Heart right ventricle (tissue), 16 donors: ENCODE results near the gene ZDHHC1. TPM values are rescaled to one million over a fixed set of nuclear protein-coding genes. Genes with fewer than 3 reads are reported as not detected.

Experiments
- ATAC-seq, 8 donors: fragments of 200-7000 bp; cut with Tn5 transposase; one replicate each; pipeline ENCODE4 v1.9.1; 2020; ENCODE audit warnings: mild to moderate bottlenecking in 8 of 8, moderate library complexity in 8 of 8, moderate number of reproducible peaks in 1 of 8
- DNase-seq, 2 donors: peaks; one replicate each; pipeline ENCODE4 v3.0.0-alpha.2; 2020
- H3K27ac ChIP-seq, 10 donors: fragments of 200-600 bp; sonication (generic) in 2 of 10; one replicate each; pipeline versions ENCODE4 v1.5.0 to v1.8.0; 2020 to 2022; ENCODE audit warnings: mild to moderate bottlenecking in 3 of 10
- H3K27me3 ChIP-seq, 7 donors: fragments of 200-600 bp; one replicate each; pipeline ENCODE4 v1.8.0; 2021 to 2022; ENCODE audit warnings: mild to moderate bottlenecking in 2 of 7
- H3K36me3 ChIP-seq, 9 donors: fragments of 200-600 bp; sonication (generic) in 1 of 9; one replicate each; pipeline versions ENCODE4 v1.5.0 to v1.8.0; 2020 to 2022; ENCODE audit warnings: mild to moderate bottlenecking in 2 of 9
- H3K4me1 ChIP-seq, 9 donors: fragments of 200-600 bp; sonication (generic) in 1 of 9; one replicate each; pipeline versions ENCODE4 v1.5.0 to v1.8.0; 2020 to 2022; ENCODE audit warnings: mild to moderate bottlenecking in 4 of 9
- H3K4me3 ChIP-seq, 10 donors: fragments of 200-600 bp; sonication (generic) in 2 of 10; one replicate each; pipeline versions ENCODE4 v1.5.0 to v1.8.0; 2020 to 2022; ENCODE audit warnings: mild to moderate bottlenecking in 7 of 10, moderate library complexity in 2 of 10
- H3K9me3 ChIP-seq, 11 donors: fragments of 200-600 bp in 10 of 11; sonication (generic) in 2 of 11; one replicate each; pipeline versions ENCODE4 v1.5.0 to v1.8.0; 2013 to 2022; ENCODE audit warnings: mild to moderate bottlenecking in 2 of 11, control low read depth in 1 of 11, moderate library complexity in 1 of 11
- WGBS, 2 donors: extraction: QIAGEN DNeasy Blood & Tissue Kit; methylation state at CpG; one replicate each; pipeline ENCODE4 v1.1.7; 2013; ENCODE audit warnings: inconsistent platforms in 1 of 2; 5-methylcytosine and 5-hydroxymethylcytosine counted together
- intact Hi-C, 10 donors: fragments of 100-400 bp; cut with DNase I; formaldehyde crosslinking; loops; one replicate each; pipeline versions ENCODE4 v1.11.1 to v1.14.2; 2022
- polyA plus RNA-seq, 2 donors: library from polyadenylated mRNA; stranded (reverse); fragments of 200-250 nt; gene quantifications; one replicate each; pipeline ENCODE4 v1.2.3, GENCODE V29; 2013
- total RNA-seq, 10 donors: library from RNA; stranded (reverse); fragmentation: NEBNext Ultra II Directional in 3 of 10; extraction: Animal tissue kit (Norgen Biotek cat#: 25700) in 3 of 10; gene quantifications; one replicate each; pipeline versions ENCODE4 v1.2.1 to v1.2.4, GENCODE V29; 2021 to 2023
- TF ChIP-seq, protein P1 (sequence below), 9 donors: fragments of 200-600 bp; sonication (generic) in 2 of 9; IDR thresholded peaks; one replicate each; pipeline versions ENCODE4 v1.5.0 to v1.8.0; 2021 to 2022; ENCODE audit warnings: antibody characterized with exemption in 9 of 9, mild to moderate bottlenecking in 5 of 9, moderate library complexity in 1 of 9
- donor health status: Arrhythmogenic right ventricular cardiomyopathy.
- donor health status: ischemic (EF 13 %, LVEDD 7.1; RV severe dilation, severe dysfunction).
- donor health status: healthy with polysubstance abuse.
- donor health status: DM: no; HTN: yes; CAD: no.
- donor health status: DM: no; HTN: no; CAD: no.
- donor health status: ischemic (EF 25% LVEDD 6.9; RV normal size, moderate dysfunction).
- donor health status: ischemic (EF 25% LVEDD 5.7; RV mildly dilated, moderate dysfunction).
- donor health status: healthy.
- donor health status: DM: yes; HTN: yes; CAD: no.
- donor health status: Ischemic cardiomyopathy.
- donor health status: ischemic (EF 35%, LVEDD 5.7; RV mildly dilated, moderate dysfunction).
- donor health status: nonischemic (EF 11% LVEDD 7.7; RV severe dilation, severe dysfunction).
- donor health status: DM: yes; HTN: yes; CAD: no.
- donor health status: PGD.
- donor health status: ischemic (EF 29% LVEDD 5.4; RV normal size, mild dysfunction).
- donor health status: nonischemic (EF 23%, LVEDD 6.1; RV moderate dilation, normal function).

Gene ZDHHC1
- total and polyA plus RNA-seq, 12 donors, result 3.2 to 6.3 (median 4.1) TPM

DNA sequence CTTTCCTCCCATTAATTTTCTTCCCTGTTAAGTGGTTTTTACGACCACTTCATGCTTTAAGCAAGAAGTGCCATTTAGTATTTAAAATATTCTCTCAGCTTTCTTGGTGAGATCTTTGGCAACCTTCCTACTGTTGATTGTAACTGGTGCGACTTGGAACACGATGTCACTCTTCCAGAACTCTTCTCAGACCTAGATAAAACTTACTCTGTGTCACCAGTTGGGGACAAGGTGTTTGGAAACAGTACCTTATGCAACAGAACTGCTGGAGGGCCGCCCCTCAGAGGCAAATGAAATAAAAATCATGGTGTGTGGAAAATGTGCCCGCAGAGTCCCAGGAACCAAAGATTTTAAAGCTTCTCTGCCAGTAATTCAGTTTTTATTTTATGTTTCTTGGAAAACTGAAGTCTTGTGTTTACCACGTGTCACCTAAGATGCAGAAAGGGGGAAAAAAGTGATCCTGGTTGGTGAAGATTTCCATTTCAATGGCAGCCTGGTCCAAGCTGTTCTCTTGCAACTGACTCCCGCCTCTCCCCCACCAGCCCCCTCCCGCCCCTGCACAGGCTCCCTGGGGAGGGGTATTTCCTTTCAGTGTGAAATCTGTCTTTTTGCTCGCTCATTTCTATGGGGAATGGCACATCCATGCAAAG lies 7.5 kb upstream of the ZDHHC1 start:
- no peak for ATAC-seq
- H3K27me3 ChIP-seq, result peaks cover 0 to 42% (median 24%) of the 10 kb centered on the region in 7 donors
- intact Hi-C loops, result no loop called here
- no peak overlapping the region for H3K4me3 ChIP-seq
- TF ChIP-seq, protein P1, sequence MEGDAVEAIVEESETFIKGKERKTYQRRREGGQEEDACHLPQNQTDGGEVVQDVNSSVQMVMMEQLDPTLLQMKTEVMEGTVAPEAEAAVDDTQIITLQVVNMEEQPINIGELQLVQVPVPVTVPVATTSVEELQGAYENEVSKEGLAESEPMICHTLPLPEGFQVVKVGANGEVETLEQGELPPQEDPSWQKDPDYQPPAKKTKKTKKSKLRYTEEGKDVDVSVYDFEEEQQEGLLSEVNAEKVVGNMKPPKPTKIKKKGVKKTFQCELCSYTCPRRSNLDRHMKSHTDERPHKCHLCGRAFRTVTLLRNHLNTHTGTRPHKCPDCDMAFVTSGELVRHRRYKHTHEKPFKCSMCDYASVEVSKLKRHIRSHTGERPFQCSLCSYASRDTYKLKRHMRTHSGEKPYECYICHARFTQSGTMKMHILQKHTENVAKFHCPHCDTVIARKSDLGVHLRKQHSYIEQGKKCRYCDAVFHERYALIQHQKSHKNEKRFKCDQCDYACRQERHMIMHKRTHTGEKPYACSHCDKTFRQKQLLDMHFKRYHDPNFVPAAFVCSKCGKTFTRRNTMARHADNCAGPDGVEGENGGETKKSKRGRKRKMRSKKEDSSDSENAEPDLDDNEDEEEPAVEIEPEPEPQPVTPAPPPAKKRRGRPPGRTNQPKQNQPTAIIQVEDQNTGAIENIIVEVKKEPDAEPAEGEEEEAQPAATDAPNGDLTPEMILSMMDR (IDR thresholded peaks at IDR 0.05), result no peak
- WGBS, 2 donors, result 40 to 45% methylated on average over 9 of the region's 9 CpGs
- H3K27ac ChIP-seq, result no peak overlapping the region
- DNase-seq, result no peak
- peaks cover 4 to 20% (median 12%) of the 10 kb centered on the region in 9 donors for H3K4me1 ChIP-seq
- H3K36me3 ChIP-seq, result no peaks in the 10 kb centered on the region
- no peaks in the 10 kb centered on the region for H3K9me3 ChIP-seq

DNA sequence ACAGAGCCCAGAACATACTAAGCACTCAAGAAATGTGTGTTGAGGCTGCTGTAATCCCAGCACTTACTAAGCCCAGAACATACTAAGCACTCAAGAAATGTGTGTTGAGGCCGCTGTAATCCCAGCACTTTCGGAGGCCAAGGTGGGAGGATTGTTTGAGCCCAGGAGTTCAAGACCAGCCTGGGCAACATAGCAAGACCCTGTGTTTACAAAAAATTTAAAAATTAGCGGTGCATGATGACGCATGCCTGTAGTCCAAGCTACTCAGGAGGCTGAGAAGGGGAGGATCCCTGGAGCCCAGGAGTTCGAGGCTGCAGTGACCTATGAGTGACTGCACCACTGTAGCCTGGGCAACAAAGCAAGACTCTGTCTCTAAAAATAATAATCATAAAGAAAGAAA lies 6.7 kb upstream of the ZDHHC1 start:
- TF ChIP-seq, protein P1 (IDR thresholded peaks at IDR 0.05), result no peak
- peaks cover 0 to 35% (median 24%) of the 10 kb centered on the region in 7 donors for H3K27me3 ChIP-seq
- H3K4me1 ChIP-seq, result peaks cover 0 to 13% (median 8%) of the 10 kb centered on the region in 9 donors
- intact Hi-C loops, result no loop called here
- DNase-seq (no peak), ATAC-seq (no peak)
- H3K36me3 ChIP-seq, result no peaks in the 10 kb centered on the region
- no peak overlapping the region for H3K4me3 ChIP-seq
- H3K27ac ChIP-seq, result no peak overlapping the region
- 85 to 87% methylated on average over 5 of the region's 5 CpGs for WGBS, 2 donors
- H3K9me3 ChIP-seq, result no peaks in the 10 kb centered on the region

DNA sequence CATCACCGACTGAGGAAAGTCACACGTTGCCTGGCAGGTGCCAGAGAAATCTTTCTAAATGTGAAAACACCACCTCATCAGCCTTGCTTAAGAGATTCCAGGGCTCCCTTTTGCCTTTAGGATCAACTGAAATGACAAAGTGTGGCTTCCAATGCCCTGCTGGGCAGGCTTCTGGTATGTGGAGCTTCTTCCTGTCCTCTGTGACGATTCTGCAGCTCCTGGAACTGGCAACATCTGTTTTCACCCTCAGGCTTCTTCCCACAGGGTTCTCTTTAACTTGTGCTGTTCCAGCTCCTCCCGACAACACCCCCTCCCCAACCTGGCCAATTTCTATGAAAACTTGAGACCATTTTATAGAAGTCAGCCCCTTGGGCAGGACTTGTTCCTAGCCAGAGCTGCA lies 4.8 kb upstream of the ZDHHC1 start:
- H3K27me3 ChIP-seq, result peaks cover 0 to 29% (median 10%) of the 10 kb centered on the region in 7 donors
- H3K27ac ChIP-seq, result no peak overlapping the region
- no peaks in the 10 kb centered on the region for H3K36me3 ChIP-seq
- intact Hi-C loops, result no loop called here
- no peaks in the 10 kb centered on the region for H3K9me3 ChIP-seq
- peaks cover 0 to 15% (median 5%) of the 10 kb centered on the region in 9 donors for H3K4me1 ChIP-seq
- DNase-seq (no peak), ATAC-seq (no peak)
- WGBS, 2 donors, result 84% methylated on average over 4 of the region's 4 CpGs
- TF ChIP-seq, protein P1 (IDR thresholded peaks at IDR 0.05), result no peak
- no peak overlapping the region for H3K4me3 ChIP-seq

DNA sequence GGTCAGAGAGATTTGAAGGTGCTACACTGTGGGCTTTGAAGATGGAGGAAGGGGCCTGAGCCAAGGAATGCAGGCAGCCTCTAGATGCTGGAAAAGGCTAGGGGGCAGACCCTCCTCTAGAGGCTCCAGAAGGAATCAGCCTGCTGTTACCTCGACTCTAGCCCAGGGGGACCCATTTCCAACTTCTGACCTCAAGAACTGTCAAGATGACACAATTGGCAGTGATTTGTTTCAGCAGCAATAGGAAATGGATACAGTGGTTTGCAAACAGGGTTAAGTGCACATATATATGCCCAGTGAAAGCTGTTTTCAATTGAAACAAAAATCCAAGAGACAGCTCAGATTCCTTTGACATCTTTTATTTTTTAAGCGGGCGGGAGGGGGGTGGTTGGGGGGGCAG lies 3.7 kb upstream of the ZDHHC1 start:
- ATAC-seq (no peak), DNase-seq (no peak)
- no peak overlapping the region for H3K27ac ChIP-seq

More for the DNA sequence above, 3.7 kb upstream of the ZDHHC1 start:
- H3K27me3 ChIP-seq, result peaks cover 0 to 22% (median 4%) of the 10 kb centered on the region in 7 donors
- no peak overlapping the region for H3K4me3 ChIP-seq
- intact Hi-C loops, result loop anchor here in 1 of 10 donors (10.0 kb wide), 1 partner anchor 145 kb away; the partner anchor contains the start of gene PLEKHG4
- H3K9me3 ChIP-seq, result no peaks in the 10 kb centered on the region
- 80 to 83% methylated on average over 3 of the region's 3 CpGs for WGBS, 2 donors
- no peaks in the 10 kb centered on the region for H3K36me3 ChIP-seq
- peaks cover 0 to 26% (median 13%) of the 10 kb centered on the region in 9 donors for H3K4me1 ChIP-seq
- TF ChIP-seq, protein P1 (IDR thresholded peaks at IDR 0.05), result no peak
